SW 1271 (cell line): ENCODE measurements around the gene AVP.
"Not testable (repeated sequence)": the region's sequence is repeated elsewhere in the genome, so short reads cannot be mapped to it uniquely, and the experiment has no call there.

Source experiments
- DNase-seq, 2 experiments: peaks; one replicate each; lab custom pipeline; 2025; lab: John Stamatoyannopoulos, UW

Gene AVP

DNA sequence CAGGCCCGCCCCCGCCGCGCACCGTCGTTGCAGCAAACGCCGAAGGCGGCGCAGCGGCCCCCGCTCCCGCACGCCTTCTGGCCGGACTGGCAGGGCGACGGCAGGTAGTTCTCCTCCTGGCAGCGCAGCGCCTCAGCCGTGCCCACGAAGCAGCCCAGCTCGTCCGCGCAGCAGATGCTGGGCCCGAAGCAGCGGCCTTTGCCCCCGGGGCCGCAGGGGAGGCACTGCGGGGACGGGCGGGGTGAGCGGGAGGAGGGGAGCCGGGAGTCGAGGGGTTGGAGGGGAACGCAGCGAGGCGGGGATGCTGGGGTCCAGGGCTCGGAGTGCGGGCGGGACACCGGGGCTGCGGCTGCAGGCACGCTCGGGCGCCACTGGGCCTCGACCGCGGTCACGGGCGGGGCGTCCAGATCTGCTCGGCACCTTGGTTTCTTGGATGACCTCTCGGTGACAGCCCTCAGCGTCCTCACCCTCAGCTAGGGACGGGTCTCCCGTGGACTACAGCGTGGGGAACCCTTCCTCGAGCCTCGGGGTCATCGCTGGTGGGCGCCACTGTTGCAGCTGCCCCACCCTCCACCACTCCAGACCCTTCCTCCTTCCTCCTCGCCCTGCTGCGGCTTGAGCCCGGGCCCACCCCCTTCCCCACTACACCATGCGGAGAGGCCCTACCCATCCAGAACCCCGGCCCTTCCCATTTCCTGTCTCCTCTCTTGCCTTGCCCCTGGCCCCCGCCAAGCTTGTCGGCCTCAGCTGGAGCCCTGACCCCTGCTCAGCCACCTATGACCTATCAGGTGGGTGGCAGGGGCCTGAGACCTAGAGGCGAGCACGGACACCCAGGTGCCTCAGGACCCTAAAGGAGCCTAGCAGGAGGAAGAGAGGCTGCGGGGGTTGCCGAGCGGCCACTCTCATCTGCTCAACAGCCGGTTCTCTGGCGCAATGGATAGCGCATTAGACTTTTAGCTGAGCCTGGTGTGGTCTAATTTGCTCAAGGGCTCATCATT is 1.3 kb downstream of the AVP start:
- no peak for DNase-seq

- DNase-seq: no peak
Measured at GRCh38 chr20:3082306-3082951, 2.1 kb downstream of the AVP start.

GRCh38 chr20:3081641-3082040 is 2.9 kb downstream of the AVP start:
- DNase-seq: no peak

DNA sequence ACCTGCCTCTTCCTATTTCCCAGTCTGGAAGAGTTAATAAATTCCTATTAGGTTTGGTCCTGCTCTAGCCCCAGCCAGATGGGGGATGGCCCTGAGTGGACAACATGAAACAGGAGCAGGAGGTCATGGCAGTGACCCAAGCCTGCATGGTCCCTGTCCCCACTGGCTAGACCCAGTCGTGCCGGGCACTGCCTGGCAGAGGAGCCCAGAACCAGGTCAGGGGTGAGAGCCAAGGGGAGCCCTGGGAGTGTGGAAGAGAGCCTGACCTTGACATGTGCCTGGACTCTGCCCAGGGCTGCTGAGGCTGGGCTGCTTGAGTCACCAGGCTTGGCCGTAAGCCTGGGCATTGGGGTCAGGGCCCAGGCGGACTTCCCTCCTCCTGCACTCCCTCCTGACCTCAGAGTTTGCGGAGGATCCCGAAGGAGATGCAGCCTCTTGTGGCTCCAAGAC is 3.6 kb downstream of the AVP start:
- no peak for DNase-seq

DNA sequence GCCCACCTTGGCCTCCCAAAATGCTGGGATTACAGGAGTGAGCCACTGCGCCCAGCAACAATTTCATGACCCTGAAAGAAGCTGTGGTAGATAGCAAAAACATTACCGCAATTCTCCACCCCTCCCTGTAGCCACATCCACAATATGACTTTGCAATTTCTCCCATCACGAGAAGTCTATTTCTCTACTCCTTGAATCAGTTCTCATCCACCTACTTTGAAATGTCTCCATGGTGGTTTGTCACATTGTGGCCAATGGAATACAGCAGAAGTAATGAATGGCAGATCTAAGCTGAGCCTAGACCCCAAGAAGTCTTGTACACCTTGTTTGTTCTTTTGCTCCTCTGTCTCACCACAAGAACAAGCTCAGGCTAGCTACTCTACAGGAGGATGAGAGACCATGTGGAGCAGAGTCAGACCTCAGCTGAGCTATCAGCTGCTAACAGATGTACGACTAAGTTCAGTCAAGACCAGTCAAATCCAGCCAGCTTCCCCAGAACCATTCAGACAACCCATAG is 6.8 kb downstream of the AVP start:
- no peak for DNase-seq

DNA sequence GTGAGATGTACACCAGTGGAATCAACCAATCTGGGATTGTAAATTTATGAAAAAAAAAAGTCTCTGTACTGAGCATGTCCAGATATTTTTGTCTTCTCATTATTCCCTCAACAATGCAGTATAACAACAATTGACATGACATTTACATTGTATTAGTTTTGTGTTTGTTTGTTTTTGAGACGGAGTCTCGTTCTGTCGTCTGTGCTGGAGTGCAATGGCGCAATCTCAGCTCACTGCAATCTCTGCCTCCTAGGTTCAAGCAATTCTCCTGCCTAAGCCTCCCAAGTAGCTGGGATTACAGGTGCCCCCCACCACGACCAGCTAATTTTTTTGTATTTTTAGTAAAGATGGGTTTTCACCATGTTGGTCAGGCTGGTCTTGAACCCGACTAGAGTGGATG is 9.2 kb downstream of the AVP start:
- not testable (repeated sequence) for DNase-seq

- no peak for DNase-seq
Measured at GRCh38 chr20:3074812-3075211, 9.7 kb downstream of the AVP start.

DNA sequence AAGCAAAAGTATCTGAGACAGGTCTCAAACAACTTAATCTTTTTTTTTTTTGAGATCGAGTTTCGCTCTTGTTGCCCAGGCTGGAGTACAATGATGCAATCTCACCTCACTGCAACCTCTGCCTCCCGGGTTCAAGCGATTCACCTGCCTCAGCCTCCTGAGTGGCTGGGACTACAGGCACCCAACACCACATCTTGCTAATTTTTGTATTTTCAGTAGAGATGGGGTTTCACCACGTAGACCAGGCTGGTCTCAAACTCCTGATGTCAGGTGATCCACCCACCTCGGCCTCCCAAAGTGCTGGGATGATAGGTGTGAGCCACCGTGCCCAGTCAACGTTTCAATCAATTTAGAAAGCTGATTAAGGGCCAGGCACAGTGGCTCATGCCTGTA is 11.3 kb downstream of the AVP start:
- DNase-seq: not testable (repeated sequence)

- DNase-seq: no peak
Measured at GRCh38 chr20:3072530-3073250, 11.8 kb downstream of the AVP start.

- DNase-seq: no peak
Measured at GRCh38 chr20:3071610-3072529, 12.7 kb downstream of the AVP start, which contains the start of gene OXT. OXT (plus strand) TSS chr20:3071620; CDS start chr20:3071656, 36 bp downstream.

DNA sequence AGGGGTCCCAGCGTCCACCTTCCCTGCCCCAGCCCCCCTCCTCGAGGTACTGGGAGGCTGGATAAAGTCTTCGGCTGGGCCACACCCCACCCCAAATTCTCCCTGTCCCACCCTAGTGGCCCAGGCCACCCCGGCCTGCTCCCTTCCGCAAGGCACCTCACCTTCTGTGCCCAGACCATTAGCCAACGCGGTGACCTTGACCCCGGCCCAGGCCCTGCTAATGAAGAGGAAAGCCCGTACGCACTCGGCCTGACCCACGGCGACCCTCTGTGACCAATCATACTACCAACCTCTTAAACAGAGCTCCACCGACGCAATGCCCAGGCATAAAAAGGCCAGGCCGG is 13.3 kb downstream of the AVP start:
- DNase-seq: no peak

- DNase-seq: no peak
Measured at GRCh38 chr20:3070725-3071124, 13.8 kb downstream of the AVP start.

DNA sequence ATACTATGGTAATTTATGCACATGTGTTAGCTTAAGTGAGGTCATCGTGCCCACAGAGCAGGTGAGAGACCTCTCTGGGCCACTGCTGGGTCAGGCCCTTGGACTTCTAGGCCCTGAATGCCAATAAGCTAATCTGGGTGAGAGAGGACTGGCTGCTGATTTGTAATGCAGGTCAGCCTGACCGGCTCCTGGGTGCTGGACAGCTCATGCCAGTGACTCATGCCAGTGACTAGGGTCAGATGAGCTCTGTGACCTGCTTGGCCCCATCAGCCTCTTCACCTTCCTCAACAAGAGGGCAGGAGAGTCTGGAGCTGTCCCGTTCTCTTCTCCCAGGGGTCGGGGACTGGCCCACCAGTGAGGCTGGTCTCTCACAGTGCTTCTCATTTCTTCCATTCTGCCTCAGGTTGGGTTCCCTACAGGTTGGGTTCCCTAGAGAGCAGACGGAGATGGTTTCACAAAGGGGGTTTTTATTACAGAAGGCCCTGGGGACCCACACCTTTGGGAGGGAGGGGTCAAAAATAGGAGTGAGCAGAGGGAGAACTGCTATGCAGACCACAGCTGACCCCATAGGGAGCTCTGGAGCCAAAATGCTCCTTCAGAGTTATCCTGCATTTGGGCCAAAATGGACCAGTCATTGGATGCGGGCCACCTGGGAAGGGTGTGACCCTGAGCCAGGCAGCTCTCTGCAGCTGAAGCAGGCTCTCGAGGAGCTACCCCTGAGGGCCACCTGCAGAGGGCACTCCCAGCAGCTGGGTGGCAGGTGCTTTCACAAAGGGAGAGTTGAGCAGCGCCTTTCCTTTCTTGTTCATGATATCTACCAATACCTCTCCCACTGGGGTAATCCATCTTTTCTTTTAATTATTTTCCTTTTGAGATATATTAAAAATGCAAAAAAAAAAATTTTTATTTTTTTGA is 15.3 kb downstream of the AVP start:
- DNase-seq: peak in 1 of 2 experiments; percentile 42

GRCh38 chr20:3068075-3068474 is 16.4 kb downstream of the AVP start:
- no peak for DNase-seq

DNA sequence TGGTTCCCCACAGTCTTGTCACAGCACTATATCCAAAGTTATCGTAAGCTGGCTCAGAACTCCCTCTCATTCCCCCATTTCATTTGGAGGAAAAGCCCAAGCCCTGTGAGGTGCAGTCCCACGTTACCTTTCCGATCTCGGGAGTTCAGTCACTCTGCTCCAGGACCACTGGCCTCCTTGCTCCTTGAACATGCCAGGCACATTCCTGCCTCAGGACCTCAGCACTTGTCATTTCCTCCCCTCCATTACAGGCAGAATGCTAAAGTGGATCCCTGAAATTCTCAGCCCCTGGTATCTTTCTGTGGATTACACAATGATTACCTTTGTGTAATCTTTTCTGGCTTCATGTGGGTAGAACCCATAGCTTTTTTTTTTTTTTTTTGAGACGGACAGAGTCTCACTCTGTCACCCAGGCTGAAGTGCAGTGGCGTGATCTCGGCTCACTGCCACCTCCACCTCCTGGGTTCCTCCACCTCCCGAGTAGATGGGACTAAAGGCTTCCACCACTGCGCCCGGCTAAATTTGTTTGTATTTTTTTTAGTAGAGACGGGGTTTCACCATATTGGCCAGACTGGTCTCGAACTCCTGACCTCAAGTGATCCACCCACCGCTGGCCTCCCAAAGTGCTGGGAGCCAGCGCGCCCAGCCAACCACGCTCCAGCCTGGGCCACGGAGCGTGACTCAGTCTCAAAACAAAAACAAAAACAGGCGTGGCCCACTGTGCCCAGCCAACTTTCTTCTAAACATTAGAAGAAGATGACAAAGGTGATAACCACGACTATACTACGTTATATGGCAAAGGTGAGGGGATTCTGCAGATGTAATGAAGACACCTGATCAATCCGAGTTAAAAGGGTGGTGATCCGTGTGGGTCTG is 17.1 kb downstream of the AVP start:
- DNase-seq: no peak

DNA sequence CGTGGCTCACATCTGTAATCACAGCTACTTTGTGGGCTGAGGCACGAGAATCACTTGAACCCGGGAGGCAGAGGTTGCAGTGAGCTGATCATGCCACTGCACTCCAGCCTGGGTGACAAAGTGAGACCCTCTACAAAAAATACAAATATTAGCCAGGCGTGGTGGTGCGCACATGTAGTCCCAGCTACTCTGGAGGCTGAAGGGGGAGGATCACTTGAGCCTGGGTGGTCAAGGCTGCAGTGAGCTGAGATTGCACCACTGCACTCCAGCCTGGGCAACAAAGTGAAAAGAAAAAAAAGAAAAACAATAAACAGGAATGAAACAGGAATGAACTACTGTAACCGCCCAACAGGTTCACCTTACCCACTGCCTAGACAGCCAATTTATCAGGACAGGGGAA is 20.4 kb downstream of the AVP start:
- not testable (repeated sequence) for DNase-seq

- no peak for DNase-seq
Measured at GRCh38 chr20:3059489-3059888, 25.0 kb downstream of the AVP start.

DNA sequence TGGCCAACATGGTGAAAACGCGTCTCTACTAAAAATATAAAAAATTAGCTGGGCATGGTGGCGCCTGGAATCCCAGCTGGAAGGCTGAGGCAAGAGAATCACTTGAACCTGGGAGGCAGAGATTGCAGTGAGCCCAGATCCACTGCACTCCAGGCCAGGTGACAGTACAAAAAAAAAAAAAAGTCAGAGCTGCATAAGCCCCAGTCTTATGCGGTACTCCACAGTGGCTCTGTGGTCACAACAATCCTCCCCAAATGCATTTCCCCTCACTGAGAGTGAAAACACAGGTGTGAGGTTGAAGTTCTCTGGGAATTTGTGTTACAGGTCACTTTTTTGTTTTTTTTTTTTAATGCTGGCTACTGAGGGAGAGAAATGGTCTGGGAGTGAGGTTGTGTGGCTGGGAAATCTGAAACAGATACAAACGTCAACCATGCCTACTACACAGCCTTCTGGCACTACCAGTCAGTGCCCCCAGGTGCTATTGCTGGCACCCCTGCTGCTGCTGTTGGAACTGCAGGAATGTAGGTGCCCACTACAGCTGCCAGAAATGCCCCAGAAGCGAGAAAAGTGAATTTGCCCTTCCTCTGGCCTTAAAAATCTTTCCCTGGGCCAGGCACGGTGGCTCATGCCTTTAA is 33.0 kb downstream of the AVP start:
- DNase-seq: no peak
